NCI-H2081 treated with DMSO at 0.1 percent for 48 hours (cell line): Measurements from ENCODE around the gene IGF1R.

ENCODE experiments used
- DNase-seq: peaks from one replicate; lab custom pipeline; 2025; lab: John Stamatoyannopoulos, UW

IGF1R gene

GRCh38 chr15:98745650-98746374 is 97.5 kb downstream of the IGF1R start:
- DNase-seq, result no peak

GRCh38 chr15:98746375-98747155 is 98.2 kb downstream of the IGF1R start:
- DNase-seq, result no peak

- no peak for DNase-seq
Measured at GRCh38 chr15:98751767-98752166, 103.4 kb downstream of the IGF1R start.

GRCh38 chr15:98753726-98754656 is 105.7 kb downstream of the IGF1R start:
- DNase-seq, result no peak

GRCh38 chr15:98754657-98755022 is 106.3 kb downstream of the IGF1R start:
- no peak for DNase-seq

- no peak for DNase-seq
Measured at GRCh38 chr15:98755138-98755537, 106.8 kb downstream of the IGF1R start.

- no peak for DNase-seq
Measured at GRCh38 chr15:98755781-98756180, 107.4 kb downstream of the IGF1R start.

GRCh38 chr15:98758224-98758623 is 109.9 kb downstream of the IGF1R start:
- no peak for DNase-seq

GRCh38 chr15:98759277-98759676 is 110.9 kb downstream of the IGF1R start:
- DNase-seq, result no peak

GRCh38 chr15:98760112-98760826 is 111.9 kb downstream of the IGF1R start:
- no peak for DNase-seq

GRCh38 chr15:98760975-98761374 is 112.6 kb downstream of the IGF1R start:
- no peak for DNase-seq

GRCh38 chr15:98763179-98763578 is 114.8 kb downstream of the IGF1R start:
- DNase-seq, result no peak

- DNase-seq, result no peak
Measured at GRCh38 chr15:98764291-98764690, 116.0 kb downstream of the IGF1R start.

- no peak for DNase-seq
Measured at GRCh38 chr15:98765610-98766009, 117.3 kb downstream of the IGF1R start.

GRCh38 chr15:98767692-98768091 is 119.4 kb downstream of the IGF1R start:
- DNase-seq, result no peak

- no peak for DNase-seq
Measured at GRCh38 chr15:98769867-98770266, 121.5 kb downstream of the IGF1R start.

- no peak for DNase-seq
Measured at GRCh38 chr15:98770984-98771383, 122.6 kb downstream of the IGF1R start.

GRCh38 chr15:98771541-98771940 is 123.2 kb downstream of the IGF1R start:
- DNase-seq, result no peak

GRCh38 chr15:98772895-98773294 is 124.6 kb downstream of the IGF1R start:
- no peak for DNase-seq

- DNase-seq, result no peak
Measured at GRCh38 chr15:98773616-98774015, 125.3 kb downstream of the IGF1R start.

GRCh38 chr15:98774756-98775497 is 126.6 kb downstream of the IGF1R start:
- DNase-seq, result no peak
